HK-2 (cell line): ENCODE results near the gene BMP7.
"Not testable (repeated sequence)": the region's sequence is repeated elsewhere in the genome, so short reads cannot be mapped to it uniquely, and the experiment has no call there.

ENCODE experiments used
- DNase-seq: peaks from one replicate; pipeline ENCODE4 v3.0.0-alpha.2; 2018; ENCODE audit not compliant: unreplicated experiment

BMP7 gene

GRCh38 chr20:57265336-57265996 lies 975 bp downstream of the BMP7 start:
- DNase-seq: no peak

DNA sequence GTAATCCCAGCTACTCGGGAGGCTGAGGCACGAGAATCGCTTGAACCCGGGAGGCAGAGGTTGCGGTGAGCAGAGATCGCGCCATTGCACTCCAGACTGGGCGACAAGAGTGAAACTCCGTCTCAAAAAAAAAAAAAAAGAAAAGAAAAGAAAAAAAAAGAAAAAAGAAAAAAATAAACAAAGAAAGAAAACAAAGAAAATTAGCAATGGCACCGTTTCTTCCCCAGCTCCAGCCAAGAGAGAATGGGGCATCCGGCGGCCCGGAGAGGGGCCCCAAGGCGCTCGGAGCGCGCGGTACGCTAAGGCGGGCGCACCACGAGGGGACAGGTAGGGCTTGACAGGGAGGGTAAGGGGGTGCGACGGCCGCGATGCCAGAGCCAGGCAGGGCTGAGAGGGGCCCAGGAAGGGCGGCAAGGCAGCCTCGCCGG lies 1.5 kb downstream of the BMP7 start:
- not testable (repeated sequence) for DNase-seq

GRCh38 chr20:57263801-57264792 lies 2.3 kb downstream of the BMP7 start:
- no peak for DNase-seq

GRCh38 chr20:57262784-57263609 lies 3.4 kb downstream of the BMP7 start:
- DNase-seq: no peak

DNA sequence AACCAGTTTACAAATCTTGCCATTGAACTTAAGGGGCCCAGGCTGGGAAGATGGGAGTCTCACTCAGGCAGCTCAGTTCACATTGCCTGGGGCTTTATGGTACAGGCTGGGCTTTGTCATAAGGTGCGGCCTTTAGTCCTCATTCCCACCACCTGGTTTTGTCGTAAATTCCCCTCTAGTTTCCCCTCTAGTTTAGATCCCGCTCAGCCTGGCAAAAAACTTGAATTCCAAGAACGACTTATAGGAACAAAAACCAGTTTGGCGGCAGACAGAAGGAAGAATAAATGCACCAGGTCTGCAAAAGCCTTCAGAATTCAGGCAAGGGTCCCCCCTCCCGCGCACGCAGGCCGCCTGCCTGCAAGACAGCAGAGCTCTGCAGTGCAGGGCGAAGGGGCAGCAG lies 4.1 kb downstream of the BMP7 start:
- no peak for DNase-seq

DNA sequence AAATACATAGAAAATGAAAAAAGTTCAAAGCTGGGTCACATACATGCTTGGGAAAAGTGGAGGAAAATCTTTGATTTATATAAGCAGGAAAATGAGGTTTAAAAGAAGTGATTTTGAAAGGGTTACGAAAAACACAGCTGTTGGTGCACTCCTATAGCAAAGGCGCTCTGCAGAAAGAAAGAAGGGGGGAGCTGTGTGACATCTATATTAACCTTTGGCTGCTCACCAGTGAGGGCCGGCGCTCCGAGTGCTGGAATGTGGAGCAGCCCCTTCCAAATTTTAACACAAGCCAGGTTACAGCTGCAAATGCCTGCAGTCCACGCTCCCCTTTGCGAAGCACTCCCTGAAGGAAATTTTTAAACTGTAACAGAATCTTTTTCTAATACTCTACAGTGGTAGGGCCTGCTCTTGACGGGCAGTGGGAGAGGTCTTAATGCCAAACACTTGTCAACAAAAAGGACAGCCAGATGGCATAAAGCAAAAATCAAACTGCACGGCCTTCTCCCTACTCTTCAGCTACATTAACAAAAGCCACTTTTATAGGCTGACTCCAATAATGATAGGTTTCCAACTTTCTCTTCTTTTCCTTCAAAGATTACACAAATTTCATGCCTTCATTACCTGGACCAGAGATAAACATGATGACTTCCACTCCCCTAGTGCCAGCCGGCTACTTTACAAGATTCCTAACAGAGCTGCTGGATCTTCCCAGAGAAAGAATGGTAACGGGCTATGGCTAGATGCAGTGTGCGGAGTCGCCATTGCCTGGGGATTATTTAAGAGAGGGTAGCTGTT lies 4.8 kb downstream of the BMP7 start:
- DNase-seq: no peak

DNA sequence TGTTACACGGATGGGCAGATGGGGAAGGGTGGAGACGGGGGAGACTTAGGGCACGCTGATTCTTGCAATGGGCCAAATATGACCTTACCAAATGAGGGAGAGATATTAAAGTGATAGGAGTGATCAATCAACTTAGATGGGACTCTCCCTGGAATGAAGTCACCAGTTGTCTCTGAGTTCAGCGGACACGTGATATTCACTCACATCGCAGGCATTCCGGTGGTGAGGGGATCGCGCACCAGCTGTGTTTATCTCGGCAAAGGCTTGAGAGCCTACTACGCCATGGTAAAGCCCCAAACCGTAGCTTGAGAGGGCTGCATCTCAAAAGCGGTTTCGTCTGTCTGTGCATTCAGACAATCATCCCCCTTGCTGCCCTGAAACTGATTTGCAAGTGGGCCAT lies 5.5 kb downstream of the BMP7 start:
- DNase-seq: no peak

- DNase-seq: no peak
Observed at GRCh38 chr20:57259938-57260921, 6.2 kb downstream of the BMP7 start.

GRCh38 chr20:57259121-57259937 lies 7.1 kb downstream of the BMP7 start:
- DNase-seq: no peak

- DNase-seq: no peak
Observed at GRCh38 chr20:57257701-57258453, 8.6 kb downstream of the BMP7 start.

GRCh38 chr20:57256908-57257307 lies 9.5 kb downstream of the BMP7 start:
- DNase-seq: no peak

- DNase-seq: no peak
Observed at GRCh38 chr20:57256205-57256604, 10.2 kb downstream of the BMP7 start.

- no peak for DNase-seq
Observed at GRCh38 chr20:57255183-57255582, 11.3 kb downstream of the BMP7 start.

DNA sequence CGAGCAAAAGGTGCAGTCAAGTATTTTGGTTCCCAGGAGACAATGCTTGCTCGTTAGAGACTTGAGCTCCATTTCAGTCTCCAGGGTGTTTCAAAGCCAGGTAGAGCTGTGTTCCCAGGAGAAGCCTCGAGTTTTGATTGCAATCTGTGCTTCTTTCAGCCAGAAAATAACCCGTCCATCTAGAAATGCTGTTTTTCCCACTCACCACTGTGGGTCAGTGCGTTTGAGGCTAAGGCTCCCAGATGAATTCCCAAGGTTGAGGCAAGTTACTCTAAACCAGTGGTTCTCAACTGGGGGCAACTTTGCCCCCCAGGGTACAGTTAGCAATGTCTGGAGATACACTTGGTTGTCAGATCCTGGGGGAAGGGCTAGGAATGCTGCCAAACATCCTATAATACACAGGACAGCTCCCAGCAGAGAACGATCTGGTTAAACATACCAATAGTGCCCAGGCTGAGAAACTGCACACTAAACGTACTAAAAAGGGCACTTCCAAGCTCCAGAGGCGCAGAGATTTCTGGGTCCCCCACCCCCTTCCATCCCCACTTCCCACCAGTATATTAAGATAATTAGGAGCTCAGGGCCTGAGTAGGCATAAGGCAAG lies 13.8 kb downstream of the BMP7 start:
- no peak for DNase-seq

- no peak for DNase-seq
Observed at GRCh38 chr20:57251949-57252348, 14.5 kb downstream of the BMP7 start.

DNA sequence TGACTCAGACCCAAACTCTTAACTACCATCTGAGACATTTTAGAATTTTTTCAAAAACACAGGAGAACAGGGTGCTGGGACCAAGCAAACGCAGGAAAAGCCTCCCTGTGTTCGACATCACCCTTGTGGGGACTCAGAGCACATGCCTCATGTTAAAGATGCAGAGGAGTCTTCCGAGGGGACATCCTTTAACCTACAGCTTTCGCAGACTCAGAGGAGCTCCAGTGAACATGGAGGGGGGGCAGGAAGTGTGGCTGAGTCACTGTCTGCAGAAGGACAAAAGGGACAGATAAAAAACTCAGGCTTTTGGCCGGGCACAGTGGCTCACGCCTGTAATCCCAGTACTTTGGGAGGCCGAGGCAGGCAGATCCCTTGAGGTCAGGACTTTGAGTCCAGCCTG lies 15.1 kb downstream of the BMP7 start:
- DNase-seq: no peak

DNA sequence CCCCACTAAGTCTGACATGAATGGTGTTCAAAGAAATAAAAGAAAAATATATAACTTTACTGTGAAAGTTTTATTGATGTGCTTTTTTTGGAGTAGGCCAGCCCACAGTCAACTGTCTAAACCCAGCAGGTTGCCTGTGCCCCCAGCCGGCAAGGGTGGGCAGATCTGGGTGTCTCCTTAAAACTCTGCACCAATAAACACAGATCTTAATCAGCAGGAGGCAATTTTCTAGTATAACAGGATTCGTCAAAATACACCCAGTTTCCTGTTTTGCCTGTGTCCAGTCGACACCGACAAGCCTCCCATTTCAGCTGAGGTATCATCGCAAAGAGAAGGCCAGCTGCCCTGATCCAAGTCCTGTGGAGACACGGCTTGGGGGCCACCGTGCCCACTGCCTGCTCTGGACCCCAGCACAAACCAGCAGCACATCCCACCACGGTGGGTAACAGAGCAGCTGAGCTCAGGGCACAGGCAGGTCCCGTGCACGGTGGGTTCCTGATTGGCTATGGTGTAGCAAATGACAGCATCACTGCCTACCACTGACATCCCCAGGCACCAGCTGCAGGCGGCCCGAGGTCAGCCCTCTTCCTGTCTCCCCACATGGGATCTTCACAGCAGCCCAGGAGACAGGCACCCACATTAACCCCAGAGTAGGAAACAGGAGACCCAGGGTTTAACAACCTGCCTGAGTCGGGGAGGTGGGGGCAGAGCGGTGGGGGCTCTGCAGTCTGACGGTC lies 15.7 kb downstream of the BMP7 start:
- DNase-seq: no peak
